Endothelial cell (in vitro differentiated cells): ENCODE data around the gene KDM4B. TPM values are rescaled to one million over a fixed set of nuclear protein-coding genes. Genes with fewer than 3 reads are reported as not detected.
A peak's percentile ranks its signal among the peaks of the same experiment; 100 is the strongest.

Experiments
- DNase-seq: peaks from one replicate; pipeline ENCODE4 v3.0.0; 2021; ENCODE audit warnings: low spot score
- H3K27ac Mint-ChIP-seq: one replicate; pipeline ENCODE4 v1.8.0; 2021; ENCODE audit warnings: mixed read lengths, inconsistent platforms; ENCODE audit not compliant: unreplicated experiment
- H3K27me3 Mint-ChIP-seq: one replicate; pipeline ENCODE4 v1.8.0; 2021; ENCODE audit warnings: mild to moderate bottlenecking, moderate library complexity, mixed read lengths, inconsistent platforms; ENCODE audit not compliant: unreplicated experiment
- H3K36me3 Mint-ChIP-seq: one replicate; pipeline ENCODE4 v1.8.0; 2021; ENCODE audit warnings: mild to moderate bottlenecking, low read depth, mixed read lengths, inconsistent platforms; ENCODE audit not compliant: unreplicated experiment
- H3K4me1 Mint-ChIP-seq: one replicate; pipeline ENCODE4 v1.8.0; 2021; ENCODE audit warnings: mild to moderate bottlenecking, mixed read lengths, inconsistent platforms; ENCODE audit not compliant: unreplicated experiment
- H3K4me3 Mint-ChIP-seq: one replicate; pipeline ENCODE4 v1.8.0; 2021; ENCODE audit warnings: mild to moderate bottlenecking, mixed read lengths, inconsistent platforms; ENCODE audit not compliant: unreplicated experiment
- H3K9me3 Mint-ChIP-seq: one replicate; pipeline ENCODE4 v1.8.0; 2021; ENCODE audit warnings: mixed read lengths, inconsistent platforms; ENCODE audit not compliant: unreplicated experiment
- CTCF ChIP-seq: fragments of 200-600 bp; sonication (generic); IDR thresholded peaks from one replicate; pipeline ENCODE4 v1.5.0; 2021; ENCODE audit warnings: antibody characterized with exemption; ENCODE audit not compliant: unreplicated experiment
- total RNA-seq: library from RNA; stranded (reverse); fragmentation: NEBNext Ultra II Directional; extraction: Animal tissue kit (Norgen Biotek cat#: 25700); gene quantifications from one replicate; pipeline ENCODE4 v1.2.1, GENCODE V29; 2021; ENCODE audit not compliant: unreplicated experiment

The KDM4B gene
- total RNA-seq, 1 donor from 2014 or later: 42.4 TPM

- no peaks in the 10 kb centered on the region for H3K9me3 Mint-ChIP-seq
- H3K27me3 Mint-ChIP-seq: peaks cover 10% of the 10 kb centered on the region
- no peaks in the 10 kb centered on the region for H3K4me1 Mint-ChIP-seq
- H3K27ac Mint-ChIP-seq: no peak overlapping the region
- no peak for TF ChIP-seq CTCF
- no peak overlapping the region for H3K4me3 Mint-ChIP-seq
- DNase-seq: no peak
- peaks cover 7% of the 10 kb centered on the region for H3K36me3 Mint-ChIP-seq
Measured at GRCh38 chr19:5041168-5041912, 72.4 kb downstream of the KDM4B start.

- no peaks in the 10 kb centered on the region for H3K4me1 Mint-ChIP-seq
- no peak overlapping the region for H3K27ac Mint-ChIP-seq
- no peak for TF ChIP-seq CTCF
- H3K27me3 Mint-ChIP-seq: peaks cover 11% of the 10 kb centered on the region
- H3K36me3 Mint-ChIP-seq: peaks cover 5% of the 10 kb centered on the region
- H3K9me3 Mint-ChIP-seq: no peaks in the 10 kb centered on the region
- H3K4me3 Mint-ChIP-seq: no peak overlapping the region
- no peak for DNase-seq
Measured at GRCh38 chr19:5041913-5042187, 72.9 kb downstream of the KDM4B start.

GRCh38 chr19:5042556-5042955, 73.6 kb downstream of the KDM4B start:
- peaks cover 4% of the 10 kb centered on the region for H3K36me3 Mint-ChIP-seq
- H3K4me1 Mint-ChIP-seq: no peaks in the 10 kb centered on the region
- no peak for DNase-seq
- no peak for TF ChIP-seq CTCF
- H3K9me3 Mint-ChIP-seq: no peaks in the 10 kb centered on the region
- H3K27ac Mint-ChIP-seq: no peak overlapping the region
- H3K27me3 Mint-ChIP-seq: peaks cover 11% of the 10 kb centered on the region
- H3K4me3 Mint-ChIP-seq: no peak overlapping the region

- Mint-ChIP-seq H3K27ac (no peak overlapping the region), H3K36me3 (peaks cover 4% of the 10 kb centered on the region), H3K9me3 (no peaks in the 10 kb centered on the region), H3K27me3 (peaks cover 9% of the 10 kb centered on the region), H3K4me1 (no peaks in the 10 kb centered on the region), H3K4me3 (peak overlapping the region; percentile 70)
- no peak for TF ChIP-seq CTCF
- DNase-seq: no peak
Measured at GRCh38 chr19:5045029-5045428, 76.1 kb downstream of the KDM4B start.

DNA sequence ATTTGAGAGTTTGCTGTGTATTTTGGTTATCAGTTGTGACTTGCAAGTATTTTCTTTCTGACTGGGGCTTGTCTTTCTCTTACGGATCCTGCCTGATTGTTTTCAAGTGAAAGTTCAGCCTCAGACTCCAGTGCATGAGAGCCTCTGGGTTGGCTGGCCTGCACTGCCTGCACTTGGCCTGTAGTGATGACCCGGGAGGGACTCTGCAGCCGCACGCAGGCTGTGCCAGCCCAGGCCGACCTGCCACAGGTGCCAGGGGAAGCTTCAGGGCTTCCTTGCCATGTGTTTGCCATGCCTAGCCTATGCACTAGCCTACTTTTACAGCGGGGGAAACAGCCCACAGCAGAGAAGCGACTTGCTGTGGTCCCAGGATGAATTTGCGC, 77.0 kb downstream of the KDM4B start:
- no peak for DNase-seq
- H3K27ac Mint-ChIP-seq: no peak overlapping the region
- no peak for TF ChIP-seq CTCF
- no peaks in the 10 kb centered on the region for H3K4me1 Mint-ChIP-seq
- peaks cover 4% of the 10 kb centered on the region for H3K36me3 Mint-ChIP-seq
- H3K9me3 Mint-ChIP-seq: no peaks in the 10 kb centered on the region
- H3K4me3 Mint-ChIP-seq: no peak overlapping the region
- peaks cover 11% of the 10 kb centered on the region for H3K27me3 Mint-ChIP-seq
